D721Med (cell line): ENCODE results near the gene SARS2.
"Not testable (repeated sequence)": the region's sequence is repeated elsewhere in the genome, so short reads cannot be mapped to it uniquely, and the experiment has no call there.

ENCODE experiments used
- DNase-seq: peaks from one replicate; pipeline ENCODE4 v3.0.0; 2011; ENCODE audit warnings: low spot score; ENCODE audit not compliant: insufficient read length
- FAIRE-seq: peaks from 2 replicates; lab custom pipeline; 2011; peaks lifted over from hg19 to GRCh38; lab: Jason Lieb, UNC
- TF ChIP-seq, protein P1 (sequence below): IDR thresholded peaks from 2 replicates; pipeline ENCODE4 v1.5.1; 2012; ENCODE audit warnings: mild to moderate bottlenecking, control low read depth; ENCODE audit not compliant: insufficient read depth; ENCODE audit errors: missing control alignments

SARS2 gene

DNA sequence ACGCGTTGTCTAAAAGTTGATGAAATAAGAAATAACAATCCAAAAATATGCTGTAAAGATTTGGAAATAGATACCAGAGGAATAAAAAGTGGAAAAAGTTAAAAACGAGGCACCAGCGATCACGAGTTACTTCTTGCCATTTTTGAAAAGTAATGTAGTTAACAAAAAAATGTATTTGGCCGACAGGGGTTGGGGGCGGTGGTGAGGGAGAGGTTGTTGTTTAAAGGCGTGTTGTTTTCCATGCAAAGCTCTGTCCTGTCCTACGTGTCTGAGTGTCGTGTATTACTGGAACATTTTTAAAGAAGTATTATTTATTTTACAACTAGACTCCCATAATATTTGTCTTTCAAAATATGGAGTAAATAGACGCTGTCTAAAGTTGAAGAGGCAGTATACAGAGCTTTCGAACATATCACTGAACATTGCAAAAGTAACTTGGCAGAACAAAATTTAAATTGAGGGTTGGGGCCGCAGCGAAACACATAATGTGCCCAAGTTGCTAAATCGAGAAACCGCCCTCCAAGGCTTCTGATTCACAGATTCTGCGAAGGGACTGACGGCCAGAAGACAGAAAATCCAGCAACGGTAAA, 44.2 kb upstream of the SARS2 start:
- no peak for DNase-seq
- TF ChIP-seq, protein P1, sequence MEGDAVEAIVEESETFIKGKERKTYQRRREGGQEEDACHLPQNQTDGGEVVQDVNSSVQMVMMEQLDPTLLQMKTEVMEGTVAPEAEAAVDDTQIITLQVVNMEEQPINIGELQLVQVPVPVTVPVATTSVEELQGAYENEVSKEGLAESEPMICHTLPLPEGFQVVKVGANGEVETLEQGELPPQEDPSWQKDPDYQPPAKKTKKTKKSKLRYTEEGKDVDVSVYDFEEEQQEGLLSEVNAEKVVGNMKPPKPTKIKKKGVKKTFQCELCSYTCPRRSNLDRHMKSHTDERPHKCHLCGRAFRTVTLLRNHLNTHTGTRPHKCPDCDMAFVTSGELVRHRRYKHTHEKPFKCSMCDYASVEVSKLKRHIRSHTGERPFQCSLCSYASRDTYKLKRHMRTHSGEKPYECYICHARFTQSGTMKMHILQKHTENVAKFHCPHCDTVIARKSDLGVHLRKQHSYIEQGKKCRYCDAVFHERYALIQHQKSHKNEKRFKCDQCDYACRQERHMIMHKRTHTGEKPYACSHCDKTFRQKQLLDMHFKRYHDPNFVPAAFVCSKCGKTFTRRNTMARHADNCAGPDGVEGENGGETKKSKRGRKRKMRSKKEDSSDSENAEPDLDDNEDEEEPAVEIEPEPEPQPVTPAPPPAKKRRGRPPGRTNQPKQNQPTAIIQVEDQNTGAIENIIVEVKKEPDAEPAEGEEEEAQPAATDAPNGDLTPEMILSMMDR = no peak
- no peak for FAIRE-seq

DNA sequence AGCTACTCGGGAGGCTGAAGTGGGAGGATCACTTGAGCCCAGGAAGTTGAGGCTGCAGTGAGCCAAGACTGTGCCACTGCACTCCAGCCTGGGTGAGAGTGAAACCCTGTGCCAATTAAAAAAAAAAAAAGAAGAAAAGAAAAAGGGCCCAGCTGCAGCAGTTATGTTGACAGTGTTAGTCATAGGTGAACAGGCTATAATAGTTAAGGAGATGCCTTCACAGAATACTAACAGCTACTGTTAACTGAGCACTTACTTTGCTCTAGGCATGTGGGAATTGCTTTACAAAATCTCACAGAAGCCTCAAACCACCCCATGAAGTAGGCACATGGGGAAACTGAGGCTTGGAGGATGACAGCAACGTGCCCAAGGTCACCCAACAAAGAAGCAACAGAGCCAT, 41.1 kb upstream of the SARS2 start:
- TF ChIP-seq, protein P1 = no peak
- FAIRE-seq (no peak), DNase-seq (no peak)

- DNase-seq (no peak), FAIRE-seq (no peak)
- TF ChIP-seq, protein P1 = no peak
Measured at GRCh38 chr19:38970664-38971532, 40.3 kb upstream of the SARS2 start.

GRCh38 chr19:38966149-38966548, 35.6 kb upstream of the SARS2 start:
- DNase-seq, FAIRE-seq: not testable (repeated sequence)

GRCh38 chr19:38964738-38965137, 34.2 kb upstream of the SARS2 start:
- FAIRE-seq = no peak
- DNase-seq = no peak
- TF ChIP-seq, protein P1 = no peak

DNA sequence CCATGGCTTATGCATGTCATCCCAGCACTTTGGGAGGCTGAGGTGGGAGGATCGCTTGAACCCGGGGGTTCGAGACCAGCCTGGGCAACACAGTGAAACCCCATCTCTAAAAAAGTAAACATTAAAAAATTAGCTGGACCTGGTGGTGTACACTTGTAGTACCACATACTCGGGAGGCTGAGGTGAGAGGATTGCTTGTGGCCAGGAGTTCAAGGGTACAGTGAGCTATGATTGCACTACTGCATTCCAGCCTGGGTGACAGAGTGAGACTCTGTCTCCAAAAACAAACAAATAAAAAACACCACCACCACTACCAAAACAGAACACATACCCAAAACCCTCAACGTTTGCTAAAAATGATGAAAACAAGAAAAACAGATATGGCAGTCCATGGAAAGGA, 29.1 kb upstream of the SARS2 start:
- no peak for DNase-seq
- FAIRE-seq = no peak
- TF ChIP-seq, protein P1 = no peak

GRCh38 chr19:38958301-38958700, 27.7 kb upstream of the SARS2 start:
- TF ChIP-seq, protein P1 = no peak
- FAIRE-seq (no peak), DNase-seq (no peak)
